ENCODE measurements around the gene UNC5A.

The UNC5A gene

DNA sequence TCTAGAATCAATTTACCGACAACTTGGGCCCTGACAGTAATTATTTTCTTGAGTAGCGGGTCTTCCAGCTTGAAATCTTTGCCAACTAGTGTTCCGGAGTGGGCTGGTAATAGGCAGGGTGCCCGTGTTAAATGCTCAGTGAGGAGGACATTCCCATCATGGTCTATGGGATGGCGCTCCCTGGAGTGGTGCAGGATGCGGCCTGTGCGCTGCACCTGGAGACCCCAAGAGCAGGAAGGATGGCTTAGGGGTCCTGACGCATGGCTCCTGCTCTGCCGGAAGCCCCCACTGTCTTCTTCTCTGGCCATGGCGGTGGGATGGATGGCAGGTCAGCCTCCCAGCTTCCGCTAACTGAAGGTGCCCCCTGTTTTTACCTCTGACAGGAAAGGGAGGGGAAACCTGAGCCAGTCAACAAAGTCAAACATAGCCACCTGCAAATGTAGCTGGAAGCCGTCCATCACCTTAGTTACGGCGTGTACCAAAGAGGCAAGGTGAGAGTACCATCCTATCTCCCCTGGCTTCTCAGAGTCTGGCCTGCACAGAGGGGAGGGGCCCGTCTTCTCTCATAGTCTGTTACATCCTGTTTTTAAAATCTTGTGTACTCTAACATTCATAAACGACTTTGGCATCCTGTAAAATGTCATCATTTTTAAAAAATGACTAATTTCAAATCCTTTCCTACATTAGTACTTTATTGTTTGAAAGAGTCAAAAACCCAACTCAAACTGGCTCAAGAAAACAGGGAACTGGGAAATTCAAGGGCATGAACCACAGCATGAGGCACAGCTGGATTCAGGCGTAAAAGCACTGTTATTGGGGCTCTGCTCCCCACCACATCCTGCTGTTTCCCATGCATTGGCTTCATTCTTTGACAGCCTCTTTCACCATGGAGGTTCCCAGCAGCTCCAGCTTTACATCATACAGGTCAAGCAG, 28.5 kb upstream of the UNC5A start:
- DNase-seq (ENCODE audit: low read depth): no peak

DNA sequence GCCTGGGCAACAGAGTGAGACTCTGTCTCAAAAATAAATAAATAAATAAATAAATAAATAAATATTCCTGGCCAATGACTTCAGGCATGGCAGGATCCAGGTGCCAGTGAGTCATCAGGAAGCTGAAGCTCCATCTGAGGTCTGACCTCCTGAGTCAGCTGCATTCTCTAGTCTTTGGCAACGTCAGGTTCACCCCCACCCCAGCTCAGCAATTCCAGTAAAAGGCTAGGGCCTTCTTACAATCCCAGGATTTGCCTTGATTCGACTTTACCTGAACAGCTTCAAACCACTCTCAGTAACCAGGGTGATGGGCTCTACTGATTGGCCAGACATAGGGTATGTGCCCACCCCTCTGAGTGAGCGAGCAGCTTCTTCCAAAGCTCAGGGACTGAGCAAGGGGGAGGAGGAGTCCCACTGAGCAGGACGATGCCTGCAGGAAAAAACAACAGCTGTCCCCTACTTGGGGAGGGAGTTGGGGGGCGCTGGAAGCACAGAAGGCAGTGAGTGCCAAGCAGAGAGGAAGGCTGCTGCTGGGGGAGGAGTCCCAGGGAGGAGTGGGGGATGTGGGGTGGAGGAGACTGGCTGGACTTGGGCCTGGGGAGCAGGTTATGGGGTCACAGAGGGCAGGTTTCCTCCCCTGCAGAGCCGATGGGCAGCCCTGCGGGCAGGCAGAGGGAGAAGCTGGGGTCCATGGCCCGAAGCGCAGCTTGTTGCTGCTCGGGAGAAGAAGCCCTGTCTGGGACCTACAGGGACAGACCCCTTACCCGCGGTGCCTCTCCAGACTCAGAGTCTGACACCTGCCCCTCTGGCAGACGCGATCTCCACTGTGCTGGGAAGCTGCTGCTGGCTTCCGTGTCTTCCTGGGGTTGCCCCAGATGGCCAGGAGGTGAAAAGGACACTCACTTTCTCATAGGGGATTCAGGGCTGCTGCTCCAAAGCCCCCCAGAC, 25.9 kb upstream of the UNC5A start:
- DNase-seq (ENCODE audit: low read depth): no peak

DNA sequence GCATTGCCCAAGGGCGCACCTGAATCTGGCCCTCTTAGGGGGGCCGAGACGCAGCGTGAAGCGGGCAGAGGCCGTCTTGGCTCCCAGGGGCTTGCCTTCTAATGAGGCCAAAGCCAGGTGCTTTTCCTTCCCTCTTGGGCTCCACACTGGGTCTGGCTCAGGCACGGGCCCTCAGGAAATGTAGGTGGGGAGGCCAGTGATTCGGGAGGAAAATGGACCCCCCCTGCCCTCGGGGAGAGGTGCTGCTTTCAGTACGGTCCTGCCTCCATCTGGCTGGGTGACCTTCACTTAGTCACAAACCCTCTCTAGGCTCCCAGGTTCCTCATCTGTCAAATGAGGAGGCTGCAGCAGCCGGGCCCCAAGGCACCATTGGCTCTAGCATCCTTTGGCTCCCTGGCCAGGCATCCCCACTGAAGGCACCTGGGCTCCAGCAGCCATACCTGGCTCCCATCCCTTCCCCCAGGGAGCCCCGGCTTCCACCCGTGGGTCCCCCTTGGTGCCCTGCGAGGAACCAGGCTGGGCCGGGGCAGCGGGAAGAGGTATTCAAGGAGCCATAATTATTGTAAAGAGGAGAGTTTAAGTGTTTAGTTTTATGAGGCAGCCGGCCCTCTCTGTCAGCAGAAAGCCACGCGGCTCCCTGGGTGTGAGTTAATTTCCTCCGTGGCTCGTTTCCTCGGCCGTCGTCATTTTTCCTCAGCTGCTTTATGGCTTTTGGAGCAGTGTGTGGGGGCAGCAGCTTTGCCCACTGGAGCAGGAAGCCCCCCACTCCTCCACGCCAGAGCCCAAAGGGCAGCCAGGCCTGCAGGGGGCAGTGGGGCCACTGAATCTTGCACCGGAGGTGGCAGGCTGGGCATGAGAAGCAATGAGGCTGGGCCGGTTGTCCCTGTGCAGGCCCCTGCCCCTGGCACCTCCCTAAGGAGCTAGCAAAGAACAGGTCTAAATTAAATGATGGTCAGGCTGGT, 24.9 kb upstream of the UNC5A start:
- no peak for DNase-seq (ENCODE audit: low read depth)

DNA sequence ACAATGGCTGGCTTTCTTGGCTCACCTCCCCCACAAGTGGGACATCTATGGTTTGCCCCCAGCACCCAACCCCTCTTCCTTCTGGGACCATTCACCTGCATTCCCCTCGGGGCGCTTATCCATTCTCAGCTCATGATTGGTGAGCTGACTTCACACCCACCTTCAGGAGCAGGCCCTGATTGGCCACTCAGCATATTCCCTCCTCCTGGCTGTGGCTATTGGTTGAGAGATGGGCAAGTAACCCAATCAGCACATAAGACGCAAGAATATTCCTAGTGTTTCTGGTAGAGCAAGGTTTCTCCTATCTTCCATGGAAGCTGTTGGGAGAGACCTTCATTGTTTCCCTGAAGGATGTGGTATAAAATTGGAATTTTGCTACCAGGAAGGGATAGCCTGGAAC, 22.7 kb upstream of the UNC5A start:
- no peak for DNase-seq (ENCODE audit: low read depth)

DNA sequence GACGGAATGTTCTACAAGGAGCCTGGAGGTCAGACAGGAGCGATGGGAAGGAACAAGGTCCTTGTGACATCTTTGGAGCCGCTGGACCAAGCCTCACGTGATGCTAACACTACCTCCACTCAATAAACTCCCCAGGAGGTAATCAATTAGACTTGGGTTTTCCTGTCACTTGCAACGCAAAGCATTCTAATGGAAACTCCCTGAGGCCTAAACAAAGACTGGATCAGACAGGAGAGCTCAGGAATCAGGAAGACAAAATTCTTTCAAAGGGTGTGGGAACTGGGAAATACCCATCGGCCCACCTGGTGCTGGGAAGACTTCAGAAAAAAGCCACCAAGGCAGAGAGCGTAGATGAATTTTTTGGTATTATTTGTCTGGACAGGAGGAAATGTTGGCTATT, 22.3 kb upstream of the UNC5A start:
- DNase-seq (ENCODE audit: low read depth): no peak

DNA sequence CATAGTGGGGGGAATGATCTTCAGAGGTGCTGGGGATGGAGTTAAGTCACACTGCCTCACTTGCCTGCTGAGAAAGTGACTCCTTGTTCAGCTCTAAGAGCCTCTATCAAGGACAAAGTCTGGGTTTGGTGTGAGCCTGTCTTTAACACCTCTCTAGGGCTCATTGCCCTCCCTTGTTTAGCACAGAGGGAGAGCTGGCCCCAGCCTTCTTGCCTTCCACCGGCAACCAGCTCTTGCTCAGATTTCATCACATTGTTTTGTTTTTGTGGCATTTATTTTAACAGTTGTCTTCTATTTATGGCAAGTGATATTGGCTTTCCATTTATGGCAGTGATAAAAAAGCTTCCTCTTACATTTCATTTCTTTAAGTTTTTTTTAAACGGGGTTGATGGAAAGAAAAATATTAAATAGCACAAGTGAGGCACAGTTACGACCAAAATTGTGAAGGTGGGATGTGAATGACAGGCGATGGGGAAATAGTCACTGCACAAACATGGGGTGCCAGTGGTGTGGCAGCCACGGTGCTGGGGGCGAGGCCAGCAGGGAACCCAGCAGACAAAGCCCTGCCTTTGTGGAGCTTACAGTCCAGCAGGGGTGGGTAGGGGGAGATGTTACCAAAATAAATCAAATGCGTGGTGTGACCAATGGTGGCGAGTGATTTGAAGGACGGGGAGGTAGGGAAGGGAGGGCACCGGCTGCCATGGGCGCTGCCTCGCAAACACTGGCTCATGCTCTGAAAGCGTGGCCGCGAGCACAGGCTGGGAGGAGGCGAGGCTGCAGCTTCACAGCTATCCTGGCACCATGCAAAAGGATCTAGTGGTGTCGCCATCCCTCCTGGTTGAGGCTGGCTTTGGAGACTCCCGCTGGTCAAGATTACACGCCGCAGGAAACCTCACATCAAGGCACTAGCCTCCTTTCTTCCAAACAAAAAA, 21.2 kb upstream of the UNC5A start:
- no peak for DNase-seq (ENCODE audit: low read depth)

DNA sequence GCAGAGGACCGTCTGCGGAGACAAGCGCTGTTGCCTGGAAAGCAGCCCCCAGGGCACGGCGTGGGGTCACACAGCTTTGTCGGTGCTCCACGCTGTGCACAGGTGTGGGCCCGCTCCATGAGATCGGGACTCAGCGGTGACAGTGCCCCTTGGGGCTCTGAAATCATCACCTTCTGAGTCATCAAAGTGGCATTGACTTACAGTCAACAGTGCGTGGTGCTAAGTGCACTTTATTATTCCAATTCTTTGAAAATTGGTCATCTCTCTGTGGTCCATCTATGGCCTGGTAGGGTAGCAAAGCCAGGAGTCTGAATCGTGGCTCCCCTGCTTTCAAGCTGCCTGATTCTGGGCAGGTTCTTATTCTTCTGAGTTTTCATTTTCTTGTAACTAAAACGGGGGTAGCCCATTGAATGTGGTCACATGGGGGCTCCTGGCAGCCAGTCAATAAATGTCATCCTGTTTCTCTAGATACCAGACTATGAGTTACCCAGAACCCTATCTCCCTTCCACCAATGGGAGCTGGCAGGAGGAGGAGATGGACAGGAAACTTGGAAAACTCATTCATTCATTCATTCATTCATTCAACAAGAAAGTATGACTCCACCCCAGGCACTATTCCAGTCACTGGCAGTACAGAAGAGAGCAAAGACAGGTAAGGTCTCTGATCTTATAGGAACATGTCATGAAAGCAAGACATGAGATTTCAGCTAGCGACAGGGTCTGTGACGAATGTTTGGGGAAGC, 20.3 kb upstream of the UNC5A start:
- no peak for DNase-seq (ENCODE audit: low read depth)

DNA sequence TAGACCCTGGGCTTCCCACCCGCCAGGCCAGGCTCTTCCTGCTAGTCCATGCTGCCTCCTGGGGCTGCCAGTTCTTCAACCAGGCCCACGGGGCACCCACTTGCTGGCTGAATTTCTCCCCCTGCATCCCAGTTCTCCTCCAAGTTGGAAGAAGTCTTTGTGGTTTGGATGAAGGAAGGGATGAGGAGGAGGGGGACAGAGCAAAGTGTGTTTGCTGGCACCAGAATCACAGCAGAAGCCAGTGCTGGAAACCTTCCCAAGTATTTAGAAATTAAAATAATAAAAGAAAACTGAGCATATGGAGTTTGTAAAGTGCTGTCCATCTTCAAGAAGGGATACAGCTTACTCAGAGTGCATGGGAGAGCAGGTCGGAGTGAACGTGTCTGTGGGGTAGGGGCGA, 19.4 kb upstream of the UNC5A start:
- no peak for DNase-seq (ENCODE audit: low read depth)

DNA sequence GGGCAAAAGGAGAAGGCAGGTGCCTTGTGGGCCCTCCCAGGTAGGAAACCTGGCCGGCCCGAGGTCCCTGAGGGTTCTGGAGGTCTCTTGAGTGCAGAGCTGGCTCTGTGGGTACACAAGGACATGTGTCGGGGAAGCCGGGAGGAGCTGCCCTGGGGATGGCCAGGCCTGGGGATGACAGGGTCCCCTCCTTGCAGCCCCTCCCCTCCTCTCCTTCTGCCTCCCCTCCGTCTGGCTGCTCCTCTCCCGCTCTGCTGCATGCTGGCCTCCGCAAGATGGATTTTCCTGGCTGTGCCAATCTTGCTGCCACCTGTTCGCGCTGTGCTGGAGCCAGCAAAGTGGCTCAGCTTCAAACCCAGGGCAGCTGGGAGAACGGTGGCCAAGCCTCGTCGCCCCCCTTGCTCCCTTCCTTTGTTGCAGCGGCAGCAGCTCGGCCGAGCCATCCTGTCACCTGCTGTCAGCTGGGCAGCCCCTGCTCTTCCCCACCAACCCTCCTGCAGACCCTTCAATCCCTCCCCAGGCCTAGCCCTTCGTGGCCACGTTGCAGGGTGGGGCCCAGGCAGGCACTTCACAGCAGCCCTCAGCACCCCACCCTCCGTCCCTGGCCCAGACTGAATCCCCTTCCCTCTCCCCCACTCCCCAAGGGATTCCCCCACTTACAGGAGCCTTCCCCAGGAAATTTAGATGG, 17.6 kb upstream of the UNC5A start:
- no peak for DNase-seq (ENCODE audit: low read depth)

DNA sequence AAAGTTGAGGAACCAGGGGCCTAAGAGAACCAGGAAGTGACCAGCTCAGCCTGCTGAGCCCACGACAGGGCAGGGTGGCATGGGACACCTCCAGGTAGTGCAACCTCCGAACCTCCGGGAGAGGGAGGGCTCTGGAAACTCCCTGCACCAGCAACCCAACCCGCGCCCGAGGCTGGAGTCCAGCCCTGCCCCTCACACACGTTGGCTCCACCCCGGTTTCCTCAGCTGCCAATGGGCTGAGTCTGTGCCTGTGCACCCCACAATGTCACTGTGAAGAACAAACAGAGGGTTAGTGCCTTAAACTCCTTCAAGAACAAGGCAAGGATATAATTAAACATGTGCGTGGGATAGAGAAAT, 17.0 kb upstream of the UNC5A start:
- no peak for DNase-seq (ENCODE audit: low read depth)

DNA sequence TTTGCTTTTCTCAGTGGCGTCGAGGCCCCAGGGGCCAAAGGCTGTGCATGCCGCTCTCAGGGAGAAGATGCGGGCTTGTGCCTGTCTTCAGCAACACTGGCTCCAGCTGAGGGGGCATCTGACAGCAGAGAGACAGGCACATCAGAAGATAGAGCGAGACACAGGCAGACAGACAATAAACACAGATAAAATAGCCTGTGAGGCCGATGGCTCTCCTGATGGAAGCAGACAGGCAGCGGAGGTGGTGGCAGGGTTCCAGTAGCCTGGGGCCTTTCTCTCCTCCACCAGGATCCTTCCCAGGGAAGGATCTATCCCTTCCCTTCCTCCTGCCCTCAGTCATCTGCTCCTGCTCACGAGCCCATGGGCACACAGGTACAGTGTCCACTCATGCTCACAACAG, 16.6 kb upstream of the UNC5A start:
- no peak for DNase-seq (ENCODE audit: low read depth)

DNA sequence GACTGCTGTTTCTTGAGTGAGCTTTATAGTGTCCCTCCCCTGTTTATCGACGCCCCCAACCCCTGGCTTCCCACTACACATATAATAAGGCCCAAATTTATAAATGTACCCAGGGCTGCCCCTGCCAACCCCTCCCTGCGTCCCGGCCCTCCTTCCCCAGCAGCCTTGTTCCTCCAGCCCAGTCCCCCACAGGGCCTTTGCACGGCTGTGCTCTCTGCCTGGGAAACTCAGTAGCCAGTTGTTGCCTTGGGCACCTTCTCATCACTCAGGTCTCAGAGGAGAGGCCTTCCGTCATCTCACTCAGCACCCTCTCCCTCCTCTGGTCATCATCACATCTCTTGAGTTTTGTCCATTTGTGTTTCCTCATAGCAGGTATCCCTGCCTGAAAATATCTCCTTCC, 15.8 kb upstream of the UNC5A start:
- DNase-seq (ENCODE audit: low read depth): no peak

DNA sequence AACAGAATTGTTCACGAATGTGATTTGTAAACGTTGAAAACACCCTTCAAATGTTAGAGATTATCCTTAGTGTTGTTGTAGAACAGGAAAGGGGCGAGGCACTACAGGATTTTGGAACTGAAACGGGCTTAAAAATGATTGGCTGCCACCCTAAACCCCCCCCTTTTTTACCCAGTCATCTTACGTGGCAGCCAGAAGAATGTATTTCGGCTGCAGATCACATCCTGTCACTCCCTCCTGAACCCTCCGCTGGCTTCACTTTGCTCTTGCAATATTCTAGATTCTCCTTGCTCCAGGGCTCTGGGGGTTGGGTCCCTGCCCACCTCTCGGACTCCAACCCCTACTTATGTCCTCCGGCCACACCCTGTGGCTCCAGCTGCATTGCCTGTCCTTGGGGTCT, 13.9 kb upstream of the UNC5A start:
- no peak for DNase-seq (ENCODE audit: low read depth)

DNA sequence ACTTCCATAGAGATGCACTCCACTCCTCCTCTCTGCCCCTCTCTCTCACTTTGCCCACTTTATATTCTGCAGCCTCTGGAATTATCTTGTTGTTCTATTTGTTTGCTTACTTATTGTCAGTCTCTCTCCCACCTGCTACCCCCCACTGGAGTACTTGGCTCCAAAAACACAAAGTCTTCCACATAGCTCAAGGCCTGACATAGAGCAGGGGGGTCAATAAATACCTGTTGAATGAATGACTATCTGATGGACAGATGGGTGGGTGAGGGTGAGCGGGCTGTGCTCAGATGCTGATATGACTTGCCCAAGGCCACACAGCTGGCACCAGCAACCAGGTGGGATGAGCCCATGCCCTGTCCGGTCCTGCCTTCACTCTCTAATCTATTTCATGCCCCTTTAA, 13.4 kb upstream of the UNC5A start:
- no peak for DNase-seq (ENCODE audit: low read depth)

DNA sequence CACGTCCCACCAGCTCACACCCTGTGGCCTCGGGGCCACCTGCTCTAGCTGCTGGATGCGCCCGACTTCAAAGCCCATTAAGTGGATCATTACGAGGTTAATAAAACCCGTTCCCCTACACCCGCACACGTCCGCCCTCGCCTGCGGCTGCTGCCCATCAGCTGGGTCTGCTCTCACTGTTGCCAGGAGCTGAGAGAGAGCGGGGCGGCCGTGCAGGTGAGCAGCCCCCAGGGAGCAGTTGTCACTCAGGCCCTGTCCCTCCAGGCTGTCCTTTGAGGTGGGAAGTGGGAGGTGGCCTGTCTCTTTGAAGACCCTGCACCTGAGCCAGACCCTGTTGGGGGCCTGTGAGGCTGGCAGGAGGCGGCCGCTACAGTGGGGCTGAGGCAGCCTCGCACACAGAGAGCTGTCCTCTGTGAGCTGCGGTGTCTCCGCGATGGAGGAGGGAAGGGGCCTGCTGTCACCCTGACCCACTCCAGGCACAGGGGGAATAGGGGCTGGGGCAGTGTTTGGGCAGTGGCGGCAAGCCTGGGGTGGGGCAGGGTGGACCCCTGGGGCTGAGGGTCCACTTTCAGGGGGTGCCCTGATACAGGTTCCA, 12.8 kb upstream of the UNC5A start:
- DNase-seq (ENCODE audit: low read depth): no peak

DNA sequence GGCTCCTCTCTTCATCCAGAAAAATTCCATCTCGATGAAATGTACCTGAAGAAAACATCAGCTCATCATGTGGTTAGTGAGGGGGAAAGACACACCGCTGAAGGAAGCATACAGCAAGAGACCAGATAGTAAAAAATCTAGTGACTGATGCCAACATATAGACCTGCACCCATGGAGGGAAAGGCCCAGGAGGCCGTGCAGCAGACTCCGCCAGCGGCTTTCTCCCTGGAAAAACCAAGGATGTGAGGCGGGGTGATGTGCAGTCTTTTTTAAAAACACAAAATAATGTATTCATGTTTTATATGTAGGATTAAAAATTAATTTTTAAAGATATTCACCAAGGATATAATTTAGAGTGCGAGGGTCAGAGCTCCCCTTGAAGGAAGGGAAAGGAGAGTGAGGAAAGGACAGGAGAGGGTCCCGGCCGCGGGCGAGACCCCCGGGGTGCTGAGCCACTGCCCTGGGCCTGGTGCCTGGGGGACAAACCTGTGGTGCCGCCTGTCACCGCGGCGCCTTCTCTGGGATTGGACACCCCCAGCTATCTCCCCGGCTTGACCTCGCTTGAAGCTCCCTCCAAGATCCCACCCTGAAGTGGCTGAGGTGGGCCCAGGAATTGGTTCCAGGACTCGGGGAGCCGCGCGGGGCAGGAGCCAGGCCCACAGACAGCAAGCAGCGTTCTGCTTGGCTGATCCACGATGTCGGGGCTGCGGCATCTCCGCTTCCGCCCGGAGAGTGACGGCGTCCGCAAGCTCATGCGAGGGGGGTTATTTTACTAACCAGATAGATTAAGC, 12.1 kb upstream of the UNC5A start:
- no peak for DNase-seq (ENCODE audit: low read depth)

DNA sequence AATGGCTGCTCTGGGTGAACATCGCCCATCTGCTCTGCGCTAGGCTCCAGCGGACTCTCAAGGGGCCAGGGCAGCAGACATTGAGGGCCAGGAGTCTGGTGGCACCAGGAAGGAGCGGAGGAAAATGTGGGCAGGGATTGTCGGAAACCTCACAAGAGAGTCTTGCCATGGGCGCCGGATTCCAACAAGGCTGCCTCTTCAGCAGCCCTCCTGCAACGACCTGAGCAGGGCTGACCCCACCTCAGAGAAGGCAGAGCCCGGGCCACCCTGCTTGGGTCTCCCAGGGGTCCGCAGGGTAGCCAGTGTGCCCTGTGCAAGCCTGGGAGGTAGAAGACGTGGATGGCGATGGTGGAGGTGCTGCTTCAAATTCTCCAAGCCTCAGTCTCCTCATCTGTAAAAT, 11.4 kb upstream of the UNC5A start:
- DNase-seq (ENCODE audit: low read depth): no peak

DNA sequence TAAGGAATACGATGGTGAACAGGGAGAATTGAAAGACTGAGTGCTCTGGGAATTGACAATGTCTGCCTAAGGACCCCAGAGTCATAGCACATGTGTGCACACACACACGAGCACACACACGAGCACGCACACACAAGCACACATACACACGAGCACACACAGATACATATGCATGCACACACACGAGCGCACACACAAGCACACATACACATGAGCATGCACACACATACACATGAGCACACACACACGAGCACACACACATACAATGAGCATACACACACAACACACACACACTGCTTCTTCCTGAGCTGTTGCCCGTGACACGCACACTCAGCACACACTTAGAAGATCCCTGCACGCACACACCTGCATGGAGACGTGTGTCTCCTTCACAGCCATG, 10.9 kb upstream of the UNC5A start:
- no peak for DNase-seq (ENCODE audit: low read depth)

Data from stimulated activated CD4-positive, alpha-beta T cell treated with anti-CD3 and anti-CD28 coated beads, Interleukin-2, amount 100 ng/mL, for 4 hours (primary cell).